Neural progenitor cell (in vitro differentiated cells): ENCODE measurements around the gene ADK.

Experiments
- EZH2 ChIP-seq: fragments of 200-600 bp; sonication (generic); IDR thresholded peaks from 2 replicates; pipeline ENCODE4 v1.6.1; 2017; ENCODE audit warnings: antibody characterized with exemption, mild to moderate bottlenecking, moderate library complexity
- TF ChIP-seq, protein P1 (sequence below): fragments of 200-600 bp; sonication (generic); IDR thresholded peaks from 2 replicates; pipeline ENCODE4 v1.5.1; 2017; ENCODE audit warnings: antibody characterized with exemption, mild to moderate bottlenecking

DNA sequence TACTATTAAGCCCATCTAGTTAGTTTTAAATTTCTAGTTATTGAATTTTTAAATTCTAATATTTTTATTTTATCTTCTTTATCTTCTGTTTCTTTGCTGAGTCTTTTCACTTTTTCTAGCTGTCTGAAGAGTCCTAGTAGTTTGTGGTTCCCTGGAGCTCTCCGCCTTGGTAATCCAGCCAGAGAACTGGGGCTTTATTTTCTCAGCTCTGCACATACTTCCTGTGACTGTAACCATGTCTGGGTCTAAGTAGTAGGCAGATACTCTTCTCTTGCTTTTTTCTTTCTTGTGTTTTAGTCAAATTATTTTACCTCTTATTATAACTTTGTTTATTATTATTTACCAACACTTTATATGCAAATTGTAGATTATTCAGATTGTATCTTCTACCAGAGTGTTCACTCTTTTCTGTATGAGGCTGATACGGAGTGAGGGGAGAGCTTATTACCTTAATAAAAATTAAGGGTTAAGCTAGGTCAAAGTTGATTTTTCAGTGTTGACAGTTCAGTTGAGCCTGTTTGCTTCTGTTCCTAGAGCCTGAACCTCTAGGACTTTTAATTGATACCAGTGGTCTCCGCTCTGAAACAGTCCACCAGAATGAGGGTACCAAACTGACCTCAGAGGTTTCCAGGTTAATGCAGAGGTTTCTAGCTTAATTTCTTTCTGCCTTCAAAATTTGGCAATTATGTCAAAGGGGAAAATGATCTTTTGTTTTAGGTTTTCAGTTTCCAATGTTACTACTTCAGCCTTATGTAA lies 155.4 kb downstream of the ADK start:
- TF ChIP-seq, protein P1, sequence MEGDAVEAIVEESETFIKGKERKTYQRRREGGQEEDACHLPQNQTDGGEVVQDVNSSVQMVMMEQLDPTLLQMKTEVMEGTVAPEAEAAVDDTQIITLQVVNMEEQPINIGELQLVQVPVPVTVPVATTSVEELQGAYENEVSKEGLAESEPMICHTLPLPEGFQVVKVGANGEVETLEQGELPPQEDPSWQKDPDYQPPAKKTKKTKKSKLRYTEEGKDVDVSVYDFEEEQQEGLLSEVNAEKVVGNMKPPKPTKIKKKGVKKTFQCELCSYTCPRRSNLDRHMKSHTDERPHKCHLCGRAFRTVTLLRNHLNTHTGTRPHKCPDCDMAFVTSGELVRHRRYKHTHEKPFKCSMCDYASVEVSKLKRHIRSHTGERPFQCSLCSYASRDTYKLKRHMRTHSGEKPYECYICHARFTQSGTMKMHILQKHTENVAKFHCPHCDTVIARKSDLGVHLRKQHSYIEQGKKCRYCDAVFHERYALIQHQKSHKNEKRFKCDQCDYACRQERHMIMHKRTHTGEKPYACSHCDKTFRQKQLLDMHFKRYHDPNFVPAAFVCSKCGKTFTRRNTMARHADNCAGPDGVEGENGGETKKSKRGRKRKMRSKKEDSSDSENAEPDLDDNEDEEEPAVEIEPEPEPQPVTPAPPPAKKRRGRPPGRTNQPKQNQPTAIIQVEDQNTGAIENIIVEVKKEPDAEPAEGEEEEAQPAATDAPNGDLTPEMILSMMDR: no peak
- TF ChIP-seq EZH2: no peak
